Right atrium auricular region (tissue), 2 donors: ENCODE measurements around the gene TRNP1. TPM values are rescaled to one million over a fixed set of nuclear protein-coding genes. Genes with fewer than 3 reads are reported as not detected.
A peak's percentile ranks its signal among the peaks of the same experiment; 100 is the strongest.

Experiments used
- DNase-seq: peaks from one replicate; pipeline ENCODE4 v3.0.0-alpha.2; 2019; ENCODE audit warnings: low spot score
- H3K27ac ChIP-seq, 2 donors: fragments of 200-600 bp; sonication (generic); 1 replicate in 1 of 2; 2 replicates in 1 of 2; pipeline ENCODE4 v1.5.1; 2016 to 2019
- H3K27me3 ChIP-seq, 2 donors: fragments of 200-600 bp; sonication (generic); one replicate each; pipeline versions ENCODE4 v1.5.1 to v1.6.0; 2017 to 2019
- H3K36me3 ChIP-seq: fragments of 200-600 bp; sonication (generic); one replicate; pipeline ENCODE4 v1.5.1; 2016
- H3K4me1 ChIP-seq, 2 donors: fragments of 200-600 bp; sonication (generic); one replicate each; pipeline versions ENCODE4 v1.5.1 to v1.6.0; 2017 to 2019
- H3K4me3 ChIP-seq, 2 donors: fragments of 200-600 bp; sonication (generic); 1 replicate in 1 of 2; 2 replicates in 1 of 2; pipeline ENCODE4 v1.5.1; 2017 to 2019; ENCODE audit warnings: mild to moderate bottlenecking in 1 of 2, moderate library complexity in 1 of 2
- H3K9me3 ChIP-seq, 2 donors: fragments of 200-600 bp; sonication (generic); one replicate each; pipeline ENCODE4 v1.5.1; 2019
- CTCF ChIP-seq, 2 donors: fragments of 200-600 bp; sonication (generic); IDR thresholded peaks; one replicate each; pipeline ENCODE4 v1.5.1; 2019; ENCODE audit warnings: antibody characterized with exemption in 2 of 2
- total RNA-seq, 2 donors: library from RNA; depleted of rRNA; stranded (reverse); fragments of >200 nt; gene quantifications; one replicate each; pipeline ENCODE4 v1.1.0, GENCODE V29; 2016

TRNP1 gene
- total RNA-seq, 2 donors from 2014 or later: 72.5 to 151 TPM

GRCh38 chr1:26949926-26950319, 43.6 kb upstream of the TRNP1 start:
- H3K4me3 ChIP-seq: no peak overlapping the region
- H3K27me3 ChIP-seq: no peaks in the 10 kb centered on the region
- H3K9me3 ChIP-seq: no peaks in the 10 kb centered on the region
- TF ChIP-seq CTCF (IDR thresholded peaks at IDR 0.05): no peak
- DNase-seq: no peak
- H3K36me3 ChIP-seq: peaks cover 22% of the 10 kb centered on the region
- H3K27ac ChIP-seq: peak overlapping the region; percentile 68 to 74
- peaks cover 0 to 32% of the 10 kb centered on the region in 2 donors for H3K4me1 ChIP-seq

- DNase-seq: no peak
- TF ChIP-seq CTCF (IDR thresholded peaks at IDR 0.05): no peak
- Histone ChIP-seq H3K36me3 (peaks cover 15% of the 10 kb centered on the region), H3K27ac (peak overlapping the region in 1 of 2 donors; percentile 68), H3K4me1 (peaks cover 0 to 26% of the 10 kb centered on the region in 2 donors), H3K27me3 (no peaks in the 10 kb centered on the region), H3K9me3 (peaks cover 0 to under 1% of the 10 kb centered on the region in 2 donors), H3K4me3 (no peak overlapping the region)
Observed at GRCh38 chr1:26950602-26951001, 42.9 kb upstream of the TRNP1 start.

GRCh38 chr1:26951216-26951615, 42.3 kb upstream of the TRNP1 start:
- H3K36me3 ChIP-seq: peaks cover 11% of the 10 kb centered on the region
- no peaks in the 10 kb centered on the region for H3K27me3 ChIP-seq
- peaks cover 0 to 6% of the 10 kb centered on the region in 2 donors for H3K9me3 ChIP-seq
- no peak for TF ChIP-seq CTCF (IDR thresholded peaks at IDR 0.05)
- H3K4me1 ChIP-seq: peaks cover 0 to 22% of the 10 kb centered on the region in 2 donors
- H3K4me3 ChIP-seq: no peak overlapping the region
- DNase-seq: no peak
- H3K27ac ChIP-seq: no peak overlapping the region

- Histone ChIP-seq H3K9me3 (peaks cover 0 to 11% of the 10 kb centered on the region in 2 donors), H3K27me3 (no peaks in the 10 kb centered on the region), H3K36me3 (peaks cover 4% of the 10 kb centered on the region), H3K4me1 (peaks cover 0 to 19% of the 10 kb centered on the region in 2 donors), H3K4me3 (no peak overlapping the region), H3K27ac (no peak overlapping the region)
- no peak for DNase-seq
- TF ChIP-seq CTCF (IDR thresholded peaks at IDR 0.05): no peak
Observed at GRCh38 chr1:26951821-26952497, 41.5 kb upstream of the TRNP1 start.

- Histone ChIP-seq H3K27ac (no peak overlapping the region), H3K27me3 (no peaks in the 10 kb centered on the region), H3K4me1 (peaks cover 0 to 17% of the 10 kb centered on the region in 2 donors), H3K9me3 (peaks cover 0 to 11% of the 10 kb centered on the region in 2 donors), H3K4me3 (no peak overlapping the region), H3K36me3 (no peaks in the 10 kb centered on the region)
- TF ChIP-seq CTCF (IDR thresholded peaks at IDR 0.05): no peak
- DNase-seq: no peak
Observed at GRCh38 chr1:26953374-26953773, 40.1 kb upstream of the TRNP1 start.

GRCh38 chr1:26956321-26956720, 37.2 kb upstream of the TRNP1 start:
- TF ChIP-seq CTCF (IDR thresholded peaks at IDR 0.05): no peak
- H3K4me1 ChIP-seq: peaks cover 0 to 12% of the 10 kb centered on the region in 2 donors
- no peak for DNase-seq
- no peak overlapping the region for H3K4me3 ChIP-seq
- peaks cover 0 to 16% of the 10 kb centered on the region in 2 donors for H3K27me3 ChIP-seq
- no peak overlapping the region for H3K27ac ChIP-seq
- no peaks in the 10 kb centered on the region for H3K36me3 ChIP-seq
- peaks cover 0 to 11% of the 10 kb centered on the region in 2 donors for H3K9me3 ChIP-seq
